OCI-LY3 (cell line): ENCODE data around the gene MAMDC2.
A peak's percentile ranks its signal among the peaks of the same experiment; 100 is the strongest.

Experiments used
- H2AFZ ChIP-seq: fragments of 200-600, 300-600 bp; shearing (Covaris generic); 2 replicates; pipeline ENCODE4 v1.6.0; 2014; ENCODE audit warnings: antibody characterized with exemption, low read depth, low read length
- H3K27ac ChIP-seq: fragments of 200-600, 300-600 bp; sonication (generic); 2 replicates; pipeline ENCODE4 v1.5.1; 2014; ENCODE audit warnings: mild to moderate bottlenecking, low read length, moderate library complexity, mixed read lengths
- H3K27me3 ChIP-seq: fragments of 200-600, 300-600 bp; sonication (generic); 2 replicates; pipeline ENCODE4 v1.6.1; 2014; ENCODE audit warnings: low read depth, low read length, mixed read lengths
- H3K36me3 ChIP-seq: fragments of 200-600, 300-600 bp; sonication (generic); replicated peaks from 2 replicates; pipeline ENCODE3; 2014; ENCODE audit warnings: low read depth, low read length, mixed read lengths
- H3K4me1 ChIP-seq: fragments of 300-600, 200-600 bp; sonication (generic); 2 replicates; pipeline ENCODE4 v1.6.1; 2014; ENCODE audit warnings: low read length, mixed read lengths
- H3K4me2 ChIP-seq: fragments of 200-600, 300-600 bp; sonication (generic); 2 replicates; pipeline ENCODE4 v1.6.1; 2014; ENCODE audit warnings: low read length, mixed read lengths
- H3K4me3 ChIP-seq: fragments of 300-600, 200-600 bp; sonication (generic); 2 replicates; pipeline ENCODE4 v1.5.1; 2014; ENCODE audit warnings: antibody characterized with exemption, mild to moderate bottlenecking, low read length, moderate library complexity
- H3K79me2 ChIP-seq: fragments of 300-600, 200-600 bp; shearing (Covaris generic); 2 replicates; pipeline ENCODE4 v1.6.1; 2014; ENCODE audit warnings: mild to moderate bottlenecking, low read length, mixed read lengths
- H3K9ac ChIP-seq: fragments of 300-600, 200-600 bp; shearing (Covaris generic); 2 replicates; pipeline ENCODE4 v1.6.0; 2014; ENCODE audit warnings: mild to moderate bottlenecking, low read length, moderate library complexity
- H3K9me3 ChIP-seq: fragments of 200-600, 300-600 bp; shearing (Covaris generic); 2 replicates; pipeline ENCODE4 v1.6.1; 2014; ENCODE audit warnings: low read length, mixed read lengths; ENCODE audit not compliant: insufficient read depth
- H4K20me1 ChIP-seq: fragments of 200-600, 300-600 bp; sonication (generic); 2 replicates; pipeline ENCODE4 v1.6.1; 2016; ENCODE audit warnings: low read length, mixed read lengths; ENCODE audit not compliant: insufficient read depth
- CTCF ChIP-seq: fragments of 200-600, 300-600 bp; sonication (generic); IDR thresholded peaks from 2 replicates; pipeline ENCODE4 v1.5.1; 2014; ENCODE audit warnings: antibody characterized with exemption, low read length, low read depth
- EZH2phosphoT487 ChIP-seq: fragments of 200-600 bp; shearing (Covaris generic); IDR thresholded peaks from 2 replicates; pipeline ENCODE4 v1.6.1; 2018; ENCODE audit warnings: antibody characterized with exemption, mixed run types, low read depth

MAMDC2 gene

GRCh38 chr9:70046274-70047070, 2.8 kb downstream of the MAMDC2 start:
- no peaks in the 10 kb centered on the region for H3K79me2 ChIP-seq

GRCh38 chr9:70049236-70049635, 5.6 kb downstream of the MAMDC2 start:
- Histone ChIP-seq H3K4me1 (peaks cover 10% of the 10 kb centered on the region), H3K79me2 (no peaks in the 10 kb centered on the region), H3K27ac (no peak overlapping the region), H4K20me1 (no peaks in the 10 kb centered on the region), H3K4me2 (peak overlapping the region; percentile 38), H3K9ac (no peak overlapping the region), H3K36me3 (no peaks in the 10 kb centered on the region), H3K4me3 (no peak overlapping the region), H3K27me3 (peaks cover 6% of the 10 kb centered on the region), H3K9me3 (no peaks in the 10 kb centered on the region), H2AFZ (no peak overlapping the region)
- TF ChIP-seq EZH2phosphoT487 (no peak), CTCF (no peak)

More at GRCh38 chr9:70046274-70047070, 2.8 kb downstream of the MAMDC2 start:
- TF ChIP-seq EZH2phosphoT487: no peak
- no peak for TF ChIP-seq CTCF
- Histone ChIP-seq H3K4me2 (no peak overlapping the region), H3K9me3 (no peaks in the 10 kb centered on the region), H3K27me3 (no peaks in the 10 kb centered on the region), H3K9ac (no peak overlapping the region), H2AFZ (no peak overlapping the region), H4K20me1 (no peaks in the 10 kb centered on the region), H3K4me1 (peaks cover 10% of the 10 kb centered on the region), H3K36me3 (no peaks in the 10 kb centered on the region), H3K4me3 (no peak overlapping the region), H3K27ac (no peak overlapping the region)

GRCh38 chr9:70049672-70050271, 6.1 kb downstream of the MAMDC2 start:
- peaks cover 8% of the 10 kb centered on the region for H3K27me3 ChIP-seq
- no peak overlapping the region for H3K4me2 ChIP-seq
- H4K20me1 ChIP-seq: no peaks in the 10 kb centered on the region
- no peaks in the 10 kb centered on the region for H3K36me3 ChIP-seq
- no peaks in the 10 kb centered on the region for H3K9me3 ChIP-seq
- TF ChIP-seq EZH2phosphoT487: no peak
- no peak overlapping the region for H3K9ac ChIP-seq
- H2AFZ ChIP-seq: no peak overlapping the region
- no peaks in the 10 kb centered on the region for H3K79me2 ChIP-seq
- no peak overlapping the region for H3K27ac ChIP-seq
- peaks cover 10% of the 10 kb centered on the region for H3K4me1 ChIP-seq
- no peak overlapping the region for H3K4me3 ChIP-seq

GRCh38 chr9:70052768-70053167, 9.1 kb downstream of the MAMDC2 start:
- H3K27me3 ChIP-seq: peaks cover 18% of the 10 kb centered on the region
- no peaks in the 10 kb centered on the region for H3K79me2 ChIP-seq
- no peak overlapping the region for H3K4me2 ChIP-seq
- H3K4me1 ChIP-seq: peaks cover 10% of the 10 kb centered on the region
- H3K9ac ChIP-seq: no peak overlapping the region
- H3K4me3 ChIP-seq: no peak overlapping the region
- TF ChIP-seq EZH2phosphoT487 (no peak), CTCF (no peak)
- no peaks in the 10 kb centered on the region for H3K9me3 ChIP-seq
- no peak overlapping the region for H3K27ac ChIP-seq
- no peak overlapping the region for H2AFZ ChIP-seq
- H3K36me3 ChIP-seq: no peaks in the 10 kb centered on the region
- no peaks in the 10 kb centered on the region for H4K20me1 ChIP-seq
